Ovary (tissue), 9 donors: ENCODE results near the gene ENOX1. TPM values are rescaled to one million over a fixed set of nuclear protein-coding genes. Genes with fewer than 3 reads are reported as not detected.

Experiments
- DNase-seq, 5 donors: peaks; one replicate each; pipeline ENCODE4 v3.0.0-alpha.2; 2019 to 2020
- H3K27ac ChIP-seq, 2 donors: fragments of 200-600 bp; one replicate each; pipeline versions ENCODE4 v1.5.1 to v1.8.0; 2019 to 2022
- H3K27me3 ChIP-seq: fragments of 200-600 bp; one replicate; pipeline ENCODE4 v1.8.0; 2022
- H3K36me3 ChIP-seq: fragments of 200-600 bp; sonication (generic); one replicate; pipeline ENCODE4 v1.5.1; 2019
- H3K4me1 ChIP-seq: one replicate; pipeline ENCODE4 v1.8.1; 2013; ENCODE audit warnings: mild to moderate bottlenecking, moderate library complexity; ENCODE audit not compliant: insufficient read depth
- H3K4me3 ChIP-seq: fragments of 200-600 bp; sonication (generic); one replicate; pipeline ENCODE4 v1.5.1; 2017
- H3K9me3 ChIP-seq, 2 donors: fragments of 200-600 bp in 1 of 2; sonication (generic) in 1 of 2; one replicate each; pipeline versions ENCODE4 v1.5.1 to v1.8.1; 2013 to 2019; ENCODE audit warnings: mild to moderate bottlenecking in 1 of 2, moderate library complexity in 1 of 2
- CTCF ChIP-seq, 3 donors: fragments of 450-650 bp in 2 of 3; fragments of 200-600 bp in 1 of 3; IDR thresholded peaks; one replicate each; pipeline versions ENCODE4 v1.5.1 to v1.8.0; 2016 to 2022; ENCODE audit warnings: antibody characterized with exemption in 3 of 3, mild to moderate bottlenecking in 1 of 3
- EP300 ChIP-seq: sonication (generic); formaldehyde crosslinking; IDR thresholded peaks from one replicate; pipeline ENCODE4 v1.6.1; 2017; ENCODE audit warnings: antibody characterized with exemption
- POLR2A ChIP-seq: fragments of 450-650 bp; IDR thresholded peaks from one replicate; pipeline ENCODE4 v1.6.1; 2017; ENCODE audit warnings: antibody characterized with exemption, mild to moderate bottlenecking, moderate library complexity
- WGBS, 3 donors: extraction: QIAGEN DNeasy Blood & Tissue Kit in 1 of 3; methylation state at CpG; one replicate each; pipeline versions ENCODE4 v1.1.5 to v1.1.7; 2013 to 2017; 5-methylcytosine and 5-hydroxymethylcytosine counted together
- intact Hi-C, 4 donors: fragments of 100-400 bp; cut with DNase I; formaldehyde crosslinking; loops; one replicate each; pipeline versions ENCODE4 v1.11.0 to v1.15.1; 2022 to 2023
- polyA plus RNA-seq, 2 donors: library from polyadenylated mRNA; stranded (reverse); fragments of 200-250 nt in 1 of 2; fragments of 350-450 nt in 1 of 2; fragmentation: Illumina TruSeq in 1 of 2; extraction: RNeasy Lipid Tissue Mini Kit (QIAGEN cat#74804) in 1 of 2; gene quantifications; one replicate each; pipeline ENCODE4 v1.2.3, GENCODE V29; 2013 to 2014
- total RNA-seq, 7 donors: library from RNA; depleted of rRNA in 2 of 7; stranded (reverse); fragments of >200 nt in 2 of 7; fragmentation: NEBNext Ultra II Directional in 3 of 7; extraction: Animal tissue kit (Norgen Biotek cat#: 25700) in 3 of 7; gene quantifications; one replicate each; pipeline versions ENCODE4 v1.1.0 to v1.2.4, GENCODE V29; 2016 to 2023
- donor health status: DM: no; HTN: no; CAD: no; lungs with moderate emphysema.
- donor health status: DM: no; HTN: no; CAD: no.
- donor health status: Bipolar disorder and iron deficiency.
- donor health status: DM: yes; HTN: yes; CAD: no.
- donor health status: DM: no; HTN: no; CAD: no.
- donor health status: DM: yes; HTN: yes; CAD: no.

Gene ENOX1
- total and polyA plus RNA-seq, 9 donors = 3.6 to 17.5 (median 7.8) TPM

DNA sequence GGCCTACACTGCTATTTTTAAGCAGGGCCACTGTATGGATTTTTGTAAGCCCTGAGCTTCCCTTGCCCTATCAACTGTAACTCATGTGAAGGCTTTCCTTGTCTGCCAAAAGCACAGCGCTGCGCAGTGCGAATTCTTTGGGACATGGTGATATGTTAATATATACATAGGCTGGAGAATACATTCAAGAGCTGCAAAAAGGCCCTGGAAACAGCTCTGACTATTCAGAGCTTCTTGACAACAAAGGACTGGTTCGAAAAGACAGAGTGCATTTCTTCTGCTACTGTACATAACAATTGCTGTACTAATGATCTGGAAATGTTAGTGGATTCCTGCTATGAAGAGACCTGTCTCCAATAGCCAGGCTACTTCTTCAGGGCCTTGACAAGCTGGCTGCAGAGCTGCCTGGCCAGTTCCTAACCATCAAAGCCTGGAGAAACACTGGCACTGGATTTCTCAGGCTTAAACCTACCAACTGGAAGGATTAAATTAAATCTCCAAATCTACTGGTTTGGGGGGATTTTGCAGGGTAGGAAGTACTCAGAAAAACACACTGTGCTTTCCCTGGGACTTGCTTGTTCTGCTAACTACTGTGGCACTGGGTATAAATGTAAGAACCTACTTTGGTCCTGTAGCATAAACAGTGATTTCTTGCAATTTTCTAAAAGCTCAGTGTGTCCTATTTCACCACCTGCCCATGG lies 516.5 kb downstream of the ENOX1 start:
- H3K4me1 ChIP-seq = peaks cover 2% of the 10 kb centered on the region
- H3K27ac ChIP-seq = no peak overlapping the region
- intact Hi-C loops = no loop called here
- 87 to 95% (median 91%) methylated on average over 4 of the region's 4 CpGs for WGBS, 3 donors
- H3K27me3 ChIP-seq = no peaks in the 10 kb centered on the region
- no peak for DNase-seq
- no peaks in the 10 kb centered on the region for H3K9me3 ChIP-seq
- no peaks in the 10 kb centered on the region for H3K36me3 ChIP-seq
- TF ChIP-seq CTCF (IDR thresholded peaks at IDR 0.05) (no peak), EP300 (no peak), POLR2A (no peak)
- H3K4me3 ChIP-seq = no peak overlapping the region

DNA sequence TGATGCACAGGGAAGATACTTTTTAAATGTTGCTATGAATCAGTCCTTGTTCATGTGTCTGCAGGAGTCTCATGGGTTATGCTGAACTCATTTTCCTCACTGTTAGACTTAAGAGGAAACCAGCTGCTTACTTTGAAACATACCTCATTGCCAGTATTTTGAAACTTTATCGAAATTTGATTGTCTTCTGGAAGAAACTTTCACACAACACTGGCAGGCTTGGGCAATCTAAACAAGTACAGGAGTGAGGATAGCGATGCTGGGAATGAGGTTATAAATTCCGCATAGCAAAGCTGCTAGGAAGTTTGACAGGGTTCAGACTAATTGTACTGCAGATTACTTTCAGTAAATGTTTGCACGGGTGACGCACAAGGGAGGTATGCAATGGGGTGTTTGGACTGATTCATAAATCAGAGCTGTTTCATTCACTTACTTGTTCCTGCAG lies 517.7 kb downstream of the ENOX1 start:
- H3K4me1 ChIP-seq = peaks cover 2% of the 10 kb centered on the region
- DNase-seq = peak in 4 of 5 donors; percentile 26 to 63 (median 36)
- WGBS, 3 donors = 6 to 14% (median 8%) methylated on average over 5 of the region's 5 CpGs
- H3K36me3 ChIP-seq = no peaks in the 10 kb centered on the region
- no peak overlapping the region for H3K27ac ChIP-seq
- no peaks in the 10 kb centered on the region for H3K27me3 ChIP-seq
- no peaks in the 10 kb centered on the region for H3K9me3 ChIP-seq
- no peak for TF ChIP-seq EP300
- TF ChIP-seq CTCF (IDR thresholded peaks at IDR 0.05) = no peak
- no peak for TF ChIP-seq POLR2A
- intact Hi-C loops = no loop called here
- no peak overlapping the region for H3K4me3 ChIP-seq

- Histone ChIP-seq H3K9me3 (no peaks in the 10 kb centered on the region), H3K27ac (no peak overlapping the region), H3K4me3 (no peak overlapping the region), H3K27me3 (no peaks in the 10 kb centered on the region), H3K4me1 (peaks cover 2% of the 10 kb centered on the region), H3K36me3 (no peaks in the 10 kb centered on the region)
- 14 to 31% (median 28%) methylated on average over 2 of the region's 2 CpGs for WGBS, 3 donors
- intact Hi-C loops = no loop called here
- DNase-seq = no peak
- no peak for TF ChIP-seq CTCF (IDR thresholded peaks at IDR 0.05)
- no peak for TF ChIP-seq EP300
- no peak for TF ChIP-seq POLR2A
These were observed 518.1 kb downstream of the ENOX1 start for GRCh38 chr13:43268632-43269031.

GRCh38 chr13:43267916-43268315 lies 518.9 kb downstream of the ENOX1 start:
- TF ChIP-seq CTCF (IDR thresholded peaks at IDR 0.05) = no peak
- TF ChIP-seq POLR2A = no peak
- no peak for TF ChIP-seq EP300
- no peaks in the 10 kb centered on the region for H3K36me3 ChIP-seq
- no peaks in the 10 kb centered on the region for H3K9me3 ChIP-seq
- no peak overlapping the region for H3K4me3 ChIP-seq
- no peak for DNase-seq
- peaks cover 2% of the 10 kb centered on the region for H3K4me1 ChIP-seq
- intact Hi-C loops = no loop called here
- no peak overlapping the region for H3K27ac ChIP-seq
- H3K27me3 ChIP-seq = no peaks in the 10 kb centered on the region
- 64 to 80% (median 66%) methylated on average over 3 of the region's 3 CpGs for WGBS, 3 donors
